Activated CD4-positive, alpha-beta T cell treated with anti-CD3 and anti-CD28 coated beads for 48 hours (primary cell): ENCODE data around the gene KDM4B.
A peak's percentile ranks its signal among the peaks of the same experiment; 100 is the strongest.

Source experiments
- DNase-seq: peaks from one replicate; pipeline ENCODE4 v3.0.0-alpha.2; 2020

KDM4B gene

DNA sequence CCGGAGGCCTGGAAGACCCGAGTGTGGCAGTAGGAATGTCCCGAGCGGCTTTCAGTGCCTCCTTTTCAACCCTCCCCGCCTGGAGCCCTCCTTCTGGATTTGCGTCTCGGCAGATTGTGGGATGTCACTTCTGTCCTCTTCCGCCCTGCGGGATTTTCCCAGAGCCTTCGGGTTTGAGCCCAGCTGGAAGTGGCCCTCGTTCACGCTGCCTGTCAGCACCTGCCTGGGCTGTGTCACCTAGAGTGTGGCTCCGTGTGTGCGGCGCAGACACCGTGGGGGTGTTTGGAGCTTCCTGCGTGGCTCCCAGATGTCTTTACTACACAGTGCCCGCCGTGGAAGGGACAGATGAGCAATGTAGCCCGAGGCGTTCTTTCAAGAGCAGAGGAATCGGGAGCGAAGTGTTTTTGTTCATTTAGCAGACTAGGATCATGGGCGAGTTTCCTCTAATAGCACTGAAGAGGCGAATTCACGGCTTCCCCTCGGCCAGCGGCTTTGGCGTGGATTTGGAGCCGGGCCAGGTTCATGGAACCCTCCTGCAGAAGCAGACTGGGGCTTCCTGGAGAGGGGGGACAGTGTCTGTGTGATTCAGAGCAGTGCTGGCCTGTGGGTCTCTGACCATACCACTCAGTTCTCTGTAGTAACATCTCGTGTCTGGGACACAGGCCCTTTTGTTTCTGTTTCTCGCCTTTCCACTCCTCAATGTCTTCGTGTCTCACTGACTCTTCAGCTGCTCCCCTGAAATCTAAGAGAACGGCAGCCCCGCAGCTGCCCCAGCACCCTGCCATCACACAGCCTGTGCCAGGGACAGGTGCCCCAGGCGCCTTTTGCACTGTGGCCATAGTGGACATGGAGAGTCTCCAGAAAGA lies 68.0 kb downstream of the KDM4B start:
- no peak for DNase-seq

DNA sequence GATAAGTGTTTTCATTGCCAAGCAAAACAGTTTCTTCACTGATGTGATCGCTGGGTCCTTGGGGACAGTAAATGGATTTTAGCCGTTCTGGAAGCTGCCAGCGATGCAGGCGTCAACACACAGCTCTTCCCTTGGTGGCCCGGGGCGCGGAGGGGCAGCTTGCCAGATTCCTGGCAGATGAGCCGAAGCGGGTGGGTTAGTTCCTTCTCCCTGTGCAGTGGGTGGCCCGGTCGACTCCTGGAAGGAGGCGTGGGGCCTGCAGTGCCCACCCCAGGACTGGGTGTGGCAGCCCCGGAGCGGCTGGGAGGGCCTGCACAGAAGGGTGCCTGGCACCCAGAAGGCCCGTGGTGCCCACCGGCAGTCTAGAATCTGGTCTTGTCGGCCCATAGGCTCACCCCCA lies 69.0 kb downstream of the KDM4B start:
- no peak for DNase-seq

DNA sequence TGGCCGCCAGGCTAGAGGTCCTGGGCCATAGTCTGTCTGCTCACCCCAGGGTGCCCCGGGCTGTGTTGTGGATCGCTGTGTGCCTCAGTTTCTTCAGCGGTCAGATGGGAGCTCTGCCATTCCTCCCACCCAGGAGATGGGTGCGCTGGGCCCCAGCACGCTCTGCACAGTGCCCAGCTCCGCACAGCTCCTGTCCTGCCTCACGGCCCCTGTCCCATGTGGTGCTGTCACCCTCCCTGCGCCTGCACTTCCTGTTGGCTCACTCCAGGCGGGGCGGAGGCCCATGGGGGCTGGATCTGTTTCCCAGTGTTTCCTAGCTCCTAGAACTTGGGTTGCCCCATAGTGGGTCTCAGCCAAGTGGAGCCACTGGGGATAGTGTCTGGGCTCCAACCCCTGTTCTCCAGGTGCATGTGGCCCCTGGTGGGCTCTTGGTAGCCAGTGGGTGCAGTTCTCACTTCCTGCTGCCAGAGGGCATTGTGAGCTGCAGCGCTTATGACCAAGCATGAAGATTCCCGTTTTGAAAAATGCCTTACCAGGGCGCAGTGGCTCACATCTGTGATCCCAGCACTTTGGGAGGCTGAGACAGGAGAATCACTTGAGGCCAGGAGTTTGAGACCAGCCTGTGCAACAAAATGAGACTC lies 69.8 kb downstream of the KDM4B start:
- DNase-seq: peak; percentile 27

DNA sequence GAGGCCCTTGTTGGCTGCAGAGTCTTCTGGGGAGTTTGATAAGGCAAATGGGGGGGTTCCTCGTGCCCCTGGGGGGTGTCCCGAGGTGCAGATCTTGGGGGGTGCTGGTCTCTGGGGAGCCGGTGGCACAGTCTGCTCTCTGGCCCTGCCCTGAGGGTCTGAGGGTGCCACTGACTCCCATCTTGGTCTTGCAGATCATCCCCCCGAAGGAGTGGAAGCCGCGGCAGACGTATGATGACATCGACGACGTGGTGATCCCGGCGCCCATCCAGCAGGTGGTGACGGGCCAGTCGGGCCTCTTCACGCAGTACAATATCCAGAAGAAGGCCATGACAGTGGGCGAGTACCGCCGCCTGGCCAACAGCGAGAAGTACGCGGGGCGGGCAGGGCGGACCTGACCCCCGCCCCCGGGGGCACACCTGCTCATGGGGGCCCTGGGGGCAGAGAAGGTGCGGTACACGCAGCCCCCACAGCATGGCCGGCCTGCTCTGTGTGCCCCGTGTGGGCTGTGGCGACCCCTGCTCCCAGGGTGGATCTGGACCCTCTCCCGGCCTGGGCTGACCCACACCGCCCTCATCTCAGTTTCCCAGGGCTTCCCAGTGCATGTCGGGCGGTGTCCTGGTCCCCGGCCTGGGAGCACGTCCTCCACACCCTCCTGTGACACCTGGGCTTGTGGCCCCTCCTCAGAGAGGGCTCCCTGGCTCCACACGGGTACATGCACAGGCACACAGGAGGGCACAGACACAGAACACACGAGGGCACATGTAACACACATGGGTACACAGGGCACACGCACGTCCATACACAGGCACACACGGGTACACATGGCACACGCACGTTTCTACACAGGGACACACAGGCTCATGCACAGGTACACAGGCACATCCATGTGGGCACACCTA lies 71.0 kb downstream of the KDM4B start:
- no peak for DNase-seq

DNA sequence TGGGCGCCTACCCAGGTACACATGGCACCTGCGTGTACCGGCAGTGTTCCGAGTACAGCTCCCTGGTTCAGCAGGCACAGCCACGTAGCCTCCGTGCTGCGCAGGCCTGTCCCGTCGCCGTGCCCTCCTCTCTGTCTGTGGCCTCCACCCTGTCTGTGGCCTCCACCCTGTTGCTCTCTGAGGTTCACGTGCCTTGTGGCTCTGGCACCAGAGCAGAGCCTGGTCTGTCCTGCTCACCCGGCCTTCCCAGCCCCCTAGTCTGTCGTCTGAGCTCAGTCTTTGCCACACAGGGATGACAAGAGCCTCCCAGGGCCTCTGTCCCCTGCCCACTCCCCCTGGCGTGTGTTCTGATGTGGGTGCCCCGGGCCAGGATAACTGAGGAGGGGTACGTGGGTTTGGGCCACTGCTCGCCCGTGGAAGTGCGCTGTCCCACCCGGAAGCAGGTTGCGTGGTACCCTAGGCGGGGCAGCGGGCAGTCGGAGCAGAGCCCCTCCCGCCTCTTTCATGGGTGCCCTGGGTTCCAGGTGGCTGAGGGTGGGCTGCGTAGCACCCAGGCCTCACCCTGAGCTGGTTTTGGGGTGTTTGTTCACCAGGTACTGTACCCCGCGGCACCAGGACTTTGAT lies 71.7 kb downstream of the KDM4B start:
- DNase-seq: no peak

DNA sequence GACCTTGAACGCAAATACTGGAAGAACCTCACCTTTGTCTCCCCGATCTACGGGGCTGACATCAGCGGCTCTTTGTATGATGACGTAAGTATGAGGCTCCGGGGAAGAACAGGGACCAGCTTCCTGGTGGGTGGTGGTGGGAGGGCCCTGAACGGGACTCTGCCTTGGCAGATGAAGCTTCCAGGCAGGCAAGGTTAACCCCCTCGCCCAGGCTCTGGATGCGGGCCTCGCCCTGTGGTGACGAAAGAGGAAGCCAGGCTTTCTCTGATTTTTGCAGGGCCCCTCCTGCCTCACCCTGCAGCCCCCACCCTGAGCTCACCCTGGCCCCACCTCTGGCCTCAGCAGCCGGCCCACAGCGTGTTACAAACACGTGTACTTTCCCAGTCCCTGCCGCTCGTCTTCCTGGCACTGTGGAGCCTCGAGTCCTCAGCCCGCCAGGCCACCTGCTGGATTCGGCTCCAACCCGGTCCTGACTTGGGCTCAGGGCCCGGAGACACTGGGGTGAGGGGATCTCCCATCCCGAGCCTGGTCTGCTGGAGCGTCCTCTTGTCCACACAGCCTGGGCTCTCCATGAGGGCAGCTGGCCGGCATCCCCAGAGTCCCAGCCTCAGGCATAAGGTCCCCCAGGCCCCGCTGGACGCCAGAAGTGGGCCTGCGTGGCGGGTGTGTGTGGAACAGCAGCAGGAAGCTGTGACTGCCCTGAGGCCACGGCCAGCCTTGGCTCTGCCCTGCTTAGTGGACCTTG lies 72.4 kb downstream of the KDM4B start:
- DNase-seq: no peak

DNA sequence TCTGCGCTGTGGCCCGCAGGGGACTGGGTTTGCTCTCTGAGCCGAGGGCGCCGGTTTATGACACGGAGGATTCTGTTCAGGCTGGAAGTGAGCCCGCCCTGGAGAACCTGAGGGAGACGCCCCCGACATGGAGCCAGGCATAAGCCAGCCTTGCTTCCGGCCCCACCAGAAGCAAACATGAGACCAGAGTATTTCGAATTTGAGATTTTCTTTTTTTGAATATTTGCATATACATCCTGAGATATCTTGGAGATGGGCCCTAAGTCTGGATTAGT lies 72.9 kb downstream of the KDM4B start:
- no peak for DNase-seq

DNA sequence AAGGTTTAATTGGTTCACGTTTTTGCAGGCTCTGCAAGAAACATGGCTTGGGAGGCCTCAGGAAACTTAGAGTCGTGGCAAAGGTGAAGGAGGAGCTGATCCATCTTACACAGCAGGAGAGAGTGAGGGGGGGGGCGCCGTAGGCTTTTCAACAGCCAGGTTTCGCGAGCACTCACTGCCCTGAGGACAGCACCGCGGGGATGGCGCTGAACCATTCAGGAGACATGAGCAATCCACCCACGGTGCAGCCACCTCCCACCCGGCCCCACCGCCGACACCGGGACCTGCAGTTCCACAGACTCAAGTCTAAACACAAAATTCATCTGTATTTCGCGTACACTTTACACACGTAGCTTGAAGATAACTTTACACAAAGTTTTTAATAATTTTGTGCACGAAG lies 73.6 kb downstream of the KDM4B start:
- DNase-seq: peak; percentile 11

DNA sequence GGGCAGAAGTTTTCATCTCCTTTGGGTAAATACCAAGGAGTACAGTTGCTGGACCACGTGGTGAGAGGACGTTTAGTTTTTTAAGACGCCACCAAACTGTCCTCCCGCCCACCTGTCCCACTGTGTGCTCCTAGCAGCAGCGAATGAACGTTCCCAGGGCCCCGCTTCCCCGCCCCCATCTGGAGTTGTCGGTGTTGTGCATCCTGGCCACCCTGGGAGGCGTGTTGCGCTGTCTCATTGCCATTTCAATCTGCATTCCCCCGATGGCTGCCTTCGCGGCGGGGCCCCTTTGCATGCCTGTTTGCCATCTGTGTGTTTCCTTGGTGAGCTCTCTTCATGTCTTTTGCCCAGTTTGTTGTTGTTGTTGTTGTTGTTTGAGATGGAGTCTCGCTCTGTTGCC lies 76.1 kb downstream of the KDM4B start:
- no peak for DNase-seq

DNA sequence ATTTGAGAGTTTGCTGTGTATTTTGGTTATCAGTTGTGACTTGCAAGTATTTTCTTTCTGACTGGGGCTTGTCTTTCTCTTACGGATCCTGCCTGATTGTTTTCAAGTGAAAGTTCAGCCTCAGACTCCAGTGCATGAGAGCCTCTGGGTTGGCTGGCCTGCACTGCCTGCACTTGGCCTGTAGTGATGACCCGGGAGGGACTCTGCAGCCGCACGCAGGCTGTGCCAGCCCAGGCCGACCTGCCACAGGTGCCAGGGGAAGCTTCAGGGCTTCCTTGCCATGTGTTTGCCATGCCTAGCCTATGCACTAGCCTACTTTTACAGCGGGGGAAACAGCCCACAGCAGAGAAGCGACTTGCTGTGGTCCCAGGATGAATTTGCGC lies 77.0 kb downstream of the KDM4B start:
- no peak for DNase-seq

DNA sequence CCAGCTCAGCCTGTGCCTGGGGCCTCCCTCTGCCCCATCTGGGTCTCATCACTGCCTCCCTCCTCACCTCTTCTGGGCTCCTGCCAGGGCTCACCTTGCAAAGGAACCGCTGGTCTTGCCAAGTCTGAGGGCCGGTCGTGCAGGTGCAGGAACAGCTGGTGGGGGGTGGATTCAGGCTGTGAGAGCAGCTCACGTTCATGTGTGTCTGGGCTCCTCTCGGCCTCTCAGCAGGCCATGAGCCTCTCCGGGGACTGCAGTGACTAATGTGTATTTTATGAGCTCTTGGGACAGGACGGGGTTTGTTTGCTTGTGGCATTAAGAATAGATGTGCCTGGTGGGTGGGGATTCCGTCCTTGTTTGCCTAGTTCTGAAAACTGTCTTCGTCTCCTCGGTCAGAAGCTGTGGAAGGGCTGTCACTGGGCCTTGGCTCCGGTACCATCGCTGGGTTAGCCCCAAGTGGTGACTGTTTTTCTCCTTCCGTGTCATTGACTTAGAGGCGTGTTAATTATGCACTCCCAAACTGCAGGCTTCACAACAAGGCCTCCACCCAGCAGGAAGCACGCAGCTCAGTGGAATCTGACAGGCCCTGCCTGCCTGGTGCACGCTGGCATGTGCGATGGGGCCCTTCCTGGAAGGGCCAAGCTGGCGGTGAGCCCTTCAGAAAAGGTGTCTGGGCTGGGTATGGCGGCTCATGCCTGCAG lies 77.6 kb downstream of the KDM4B start:
- DNase-seq: no peak

DNA sequence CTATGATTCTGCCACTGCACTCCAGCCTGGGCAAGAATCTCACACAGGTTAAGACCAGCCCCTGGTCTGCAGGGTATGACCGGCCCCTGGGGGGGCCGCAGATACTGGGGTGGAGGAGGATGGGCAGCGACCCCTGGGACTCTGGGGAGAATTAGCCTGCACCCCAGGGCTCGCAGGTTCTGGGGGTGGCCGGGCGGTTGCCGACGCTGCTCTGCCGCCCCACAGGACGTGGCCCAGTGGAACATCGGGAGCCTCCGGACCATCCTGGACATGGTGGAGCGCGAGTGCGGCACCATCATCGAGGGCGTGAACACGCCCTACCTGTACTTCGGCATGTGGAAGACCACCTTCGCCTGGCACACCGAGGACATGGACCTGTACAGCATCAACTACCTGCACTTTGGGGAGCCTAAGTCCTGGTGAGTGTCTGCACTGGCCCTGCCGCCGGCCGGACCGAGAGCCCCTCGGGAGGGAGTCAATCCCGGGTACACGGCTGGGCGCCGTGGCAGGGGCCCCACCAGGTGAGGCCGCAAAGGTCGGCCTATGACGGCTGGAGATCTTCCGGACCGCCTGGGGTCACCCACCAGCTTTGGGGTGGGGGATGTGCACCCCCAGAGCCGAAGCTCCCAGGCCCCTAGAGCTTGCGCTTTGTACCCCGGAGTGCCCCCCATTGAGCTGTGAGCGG lies 78.5 kb downstream of the KDM4B start:
- no peak for DNase-seq

DNA sequence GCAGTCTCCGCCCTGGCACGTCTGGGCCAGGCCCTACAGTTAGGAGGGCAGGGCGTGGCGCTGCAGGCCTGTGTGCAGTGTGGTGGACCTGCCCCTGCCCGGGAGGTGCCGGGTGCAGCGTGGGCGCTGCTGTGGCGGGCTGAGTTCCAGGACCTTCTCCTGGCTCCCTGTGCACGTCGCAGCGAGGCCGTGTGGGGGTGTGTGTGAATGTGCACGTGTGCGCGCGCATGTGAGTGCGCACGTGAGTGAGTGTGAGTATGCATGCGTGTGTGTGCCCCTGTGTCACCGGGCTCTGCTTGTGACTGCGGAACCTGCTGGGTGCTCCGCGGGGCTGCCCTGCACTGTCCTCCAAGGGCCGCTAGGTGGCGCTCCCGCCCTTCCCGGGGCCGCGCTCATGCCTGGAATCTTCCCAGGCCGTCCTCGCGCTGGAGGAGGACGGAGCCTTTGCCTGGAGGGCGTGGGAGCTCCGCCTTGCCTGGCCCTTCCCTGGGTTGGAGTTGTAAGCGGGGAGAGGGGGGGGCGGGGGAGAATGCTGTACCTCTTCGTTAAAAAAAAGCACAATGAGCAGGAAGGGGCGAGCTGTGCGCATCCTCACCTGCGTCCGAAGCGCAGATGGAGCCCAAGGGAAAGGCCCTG lies 79.3 kb downstream of the KDM4B start:
- peak; percentile 74 for DNase-seq

DNA sequence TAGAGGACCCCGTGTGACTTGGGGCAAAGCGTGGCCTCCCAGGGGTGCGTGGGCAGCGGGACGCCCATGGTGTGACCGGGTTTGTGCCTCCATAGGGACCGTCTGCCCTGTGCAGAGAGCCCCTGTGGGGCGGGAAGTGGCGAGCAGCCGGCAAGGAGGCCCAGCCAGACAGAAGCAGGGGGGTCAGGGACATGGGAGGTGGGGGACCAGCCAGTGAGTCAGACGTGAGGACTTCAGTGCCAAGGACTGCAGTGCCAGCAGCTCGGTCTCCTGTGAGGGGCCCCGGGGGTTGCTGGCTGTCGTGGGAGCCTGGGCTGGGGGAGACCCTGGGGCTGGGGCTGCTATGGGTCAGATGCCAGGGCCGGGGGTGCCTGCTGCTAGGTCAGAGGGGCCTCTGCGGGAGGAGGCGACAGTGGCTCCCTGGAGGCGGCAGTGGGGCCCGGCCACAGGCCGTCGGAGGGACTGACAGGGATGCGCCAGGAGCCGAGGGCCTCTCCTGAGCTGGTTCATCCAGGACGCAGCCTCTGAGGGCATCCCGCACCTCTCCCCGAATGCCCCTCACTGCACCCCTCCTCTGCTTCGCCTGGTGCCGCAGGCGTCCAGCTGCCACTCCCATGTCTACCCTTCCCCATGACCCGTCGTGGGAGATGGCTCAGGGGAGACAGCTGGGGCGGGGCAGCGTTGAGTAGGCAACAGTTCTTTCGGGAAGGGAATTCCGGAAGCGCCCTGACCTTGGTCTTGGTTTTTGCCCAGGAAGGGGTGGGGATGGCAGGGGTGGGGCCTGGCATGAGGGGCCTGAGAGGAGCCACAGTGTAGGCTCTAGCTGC lies 80.0 kb downstream of the KDM4B start:
- DNase-seq: no peak

DNA sequence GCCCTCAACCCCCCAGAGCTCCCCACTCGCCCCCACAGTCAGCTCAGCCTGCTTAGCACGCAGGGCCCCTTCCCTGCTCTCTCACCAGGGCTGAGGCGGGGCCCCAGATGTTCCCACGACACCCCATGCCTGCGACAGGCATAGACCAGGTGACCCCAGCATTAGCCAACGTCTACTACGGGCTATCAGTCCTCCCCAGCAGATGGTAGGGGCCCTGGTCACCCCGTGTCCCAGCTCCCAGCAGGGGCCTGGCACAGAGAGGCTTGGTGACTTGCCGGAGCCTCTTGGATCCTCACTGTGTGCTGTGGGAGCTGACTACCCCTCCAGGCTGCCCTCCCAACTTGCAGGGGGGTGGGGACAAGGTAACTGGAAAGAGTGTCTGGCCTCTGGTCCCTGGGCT lies 80.6 kb downstream of the KDM4B start:
- DNase-seq: no peak

DNA sequence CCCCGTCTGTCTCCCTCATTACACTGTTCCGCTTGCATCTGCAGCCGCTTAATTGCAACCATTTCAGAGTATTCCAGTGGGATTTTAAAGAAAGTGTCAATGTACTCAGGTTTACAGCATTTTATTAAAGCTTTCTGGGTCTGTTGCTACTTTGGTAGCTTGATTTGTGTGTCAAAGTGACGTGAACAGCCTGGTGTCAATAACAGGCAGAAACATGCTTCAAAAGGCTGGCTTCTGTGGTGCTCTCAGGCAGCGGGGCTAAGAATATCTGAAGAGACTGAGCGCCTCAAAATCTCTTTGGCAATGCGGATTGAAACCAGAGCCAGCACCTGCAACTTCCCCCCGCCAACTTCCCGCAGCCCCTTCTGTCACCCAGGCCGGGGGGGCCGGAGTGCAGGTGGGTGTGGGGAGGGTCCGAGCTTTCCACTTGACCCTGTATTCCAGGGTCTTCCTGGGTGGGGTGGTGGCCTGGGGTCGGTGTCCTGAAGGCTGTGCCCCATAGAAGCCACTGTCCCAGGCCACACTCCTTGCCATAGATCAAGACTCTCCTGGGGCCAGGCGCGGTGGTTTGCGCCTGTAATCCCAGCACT lies 81.2 kb downstream of the KDM4B start:
- DNase-seq: no peak

DNA sequence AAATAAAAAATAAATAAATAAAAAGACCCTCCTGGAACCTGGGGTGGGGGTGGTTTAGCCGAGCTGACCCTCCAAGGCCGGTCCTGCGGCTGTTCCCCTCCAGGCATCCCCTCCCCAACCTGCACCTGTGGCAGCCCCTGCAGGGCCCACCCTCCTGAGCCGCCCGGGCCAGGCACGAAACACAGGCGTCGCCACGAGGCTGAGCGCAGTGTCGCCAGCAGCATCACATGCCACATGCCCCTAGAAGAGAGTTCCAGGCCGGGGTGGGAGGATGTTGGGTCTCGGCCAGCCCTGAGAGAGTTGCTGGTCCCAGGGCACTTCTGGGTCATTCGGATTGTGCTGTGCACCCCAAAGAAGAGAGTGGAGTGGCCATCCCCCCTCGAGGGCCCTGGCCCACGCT lies 82.0 kb downstream of the KDM4B start:
- DNase-seq: no peak

DNA sequence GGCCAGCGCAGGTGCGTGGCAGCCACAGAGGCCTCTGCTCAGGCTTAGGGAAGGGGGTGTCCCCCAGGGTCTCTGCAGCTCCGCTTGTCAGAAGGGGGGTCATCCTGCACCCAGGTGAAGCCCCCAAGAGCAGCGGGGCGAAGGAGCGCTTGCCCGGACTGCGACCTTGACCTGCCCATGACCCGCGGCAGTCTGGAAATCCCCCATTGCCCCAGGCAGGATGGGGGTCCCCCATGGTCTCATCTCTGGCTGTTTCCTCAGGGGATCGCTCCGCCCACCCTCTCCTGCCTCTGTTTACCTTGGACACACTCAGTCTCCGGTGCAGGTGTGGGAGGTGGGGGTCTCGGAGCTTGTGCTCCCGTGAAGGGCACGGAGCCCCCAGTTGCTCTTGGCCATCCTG lies 82.7 kb downstream of the KDM4B start:
- DNase-seq: no peak

DNA sequence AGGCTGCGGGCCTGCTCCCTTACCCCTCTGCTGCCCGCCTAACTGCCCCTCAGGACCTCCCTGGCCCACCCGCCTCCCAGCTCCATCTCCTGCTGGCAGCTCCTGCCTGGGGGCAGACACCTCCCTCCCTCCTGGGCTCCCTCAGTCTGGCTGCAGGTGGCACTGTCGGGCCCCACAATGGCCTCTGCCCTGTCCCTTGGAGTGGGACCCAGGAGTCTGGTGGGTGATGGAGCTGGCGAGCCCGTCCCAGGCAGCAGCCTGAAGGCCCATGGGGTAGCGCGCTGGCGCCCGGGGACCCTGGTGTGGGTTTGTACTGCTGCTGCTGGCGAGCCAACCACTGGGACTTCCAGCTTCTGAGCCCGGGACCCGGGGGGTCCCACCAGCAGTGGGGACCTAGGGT lies 83.6 kb downstream of the KDM4B start:
- DNase-seq: no peak
